ENCODE results near the gene KDELR1. TPM values are rescaled to one million over a fixed set of nuclear protein-coding genes. Genes with fewer than 3 reads are reported as not detected.

Gene KDELR1
- total and polyA plus RNA-seq, 2 of the 13 experiments (the other 11 are each of a cell fraction or from before 2014, with no cell fraction given): 134 to 185 TPM

- TF ChIP-seq, protein P1, sequence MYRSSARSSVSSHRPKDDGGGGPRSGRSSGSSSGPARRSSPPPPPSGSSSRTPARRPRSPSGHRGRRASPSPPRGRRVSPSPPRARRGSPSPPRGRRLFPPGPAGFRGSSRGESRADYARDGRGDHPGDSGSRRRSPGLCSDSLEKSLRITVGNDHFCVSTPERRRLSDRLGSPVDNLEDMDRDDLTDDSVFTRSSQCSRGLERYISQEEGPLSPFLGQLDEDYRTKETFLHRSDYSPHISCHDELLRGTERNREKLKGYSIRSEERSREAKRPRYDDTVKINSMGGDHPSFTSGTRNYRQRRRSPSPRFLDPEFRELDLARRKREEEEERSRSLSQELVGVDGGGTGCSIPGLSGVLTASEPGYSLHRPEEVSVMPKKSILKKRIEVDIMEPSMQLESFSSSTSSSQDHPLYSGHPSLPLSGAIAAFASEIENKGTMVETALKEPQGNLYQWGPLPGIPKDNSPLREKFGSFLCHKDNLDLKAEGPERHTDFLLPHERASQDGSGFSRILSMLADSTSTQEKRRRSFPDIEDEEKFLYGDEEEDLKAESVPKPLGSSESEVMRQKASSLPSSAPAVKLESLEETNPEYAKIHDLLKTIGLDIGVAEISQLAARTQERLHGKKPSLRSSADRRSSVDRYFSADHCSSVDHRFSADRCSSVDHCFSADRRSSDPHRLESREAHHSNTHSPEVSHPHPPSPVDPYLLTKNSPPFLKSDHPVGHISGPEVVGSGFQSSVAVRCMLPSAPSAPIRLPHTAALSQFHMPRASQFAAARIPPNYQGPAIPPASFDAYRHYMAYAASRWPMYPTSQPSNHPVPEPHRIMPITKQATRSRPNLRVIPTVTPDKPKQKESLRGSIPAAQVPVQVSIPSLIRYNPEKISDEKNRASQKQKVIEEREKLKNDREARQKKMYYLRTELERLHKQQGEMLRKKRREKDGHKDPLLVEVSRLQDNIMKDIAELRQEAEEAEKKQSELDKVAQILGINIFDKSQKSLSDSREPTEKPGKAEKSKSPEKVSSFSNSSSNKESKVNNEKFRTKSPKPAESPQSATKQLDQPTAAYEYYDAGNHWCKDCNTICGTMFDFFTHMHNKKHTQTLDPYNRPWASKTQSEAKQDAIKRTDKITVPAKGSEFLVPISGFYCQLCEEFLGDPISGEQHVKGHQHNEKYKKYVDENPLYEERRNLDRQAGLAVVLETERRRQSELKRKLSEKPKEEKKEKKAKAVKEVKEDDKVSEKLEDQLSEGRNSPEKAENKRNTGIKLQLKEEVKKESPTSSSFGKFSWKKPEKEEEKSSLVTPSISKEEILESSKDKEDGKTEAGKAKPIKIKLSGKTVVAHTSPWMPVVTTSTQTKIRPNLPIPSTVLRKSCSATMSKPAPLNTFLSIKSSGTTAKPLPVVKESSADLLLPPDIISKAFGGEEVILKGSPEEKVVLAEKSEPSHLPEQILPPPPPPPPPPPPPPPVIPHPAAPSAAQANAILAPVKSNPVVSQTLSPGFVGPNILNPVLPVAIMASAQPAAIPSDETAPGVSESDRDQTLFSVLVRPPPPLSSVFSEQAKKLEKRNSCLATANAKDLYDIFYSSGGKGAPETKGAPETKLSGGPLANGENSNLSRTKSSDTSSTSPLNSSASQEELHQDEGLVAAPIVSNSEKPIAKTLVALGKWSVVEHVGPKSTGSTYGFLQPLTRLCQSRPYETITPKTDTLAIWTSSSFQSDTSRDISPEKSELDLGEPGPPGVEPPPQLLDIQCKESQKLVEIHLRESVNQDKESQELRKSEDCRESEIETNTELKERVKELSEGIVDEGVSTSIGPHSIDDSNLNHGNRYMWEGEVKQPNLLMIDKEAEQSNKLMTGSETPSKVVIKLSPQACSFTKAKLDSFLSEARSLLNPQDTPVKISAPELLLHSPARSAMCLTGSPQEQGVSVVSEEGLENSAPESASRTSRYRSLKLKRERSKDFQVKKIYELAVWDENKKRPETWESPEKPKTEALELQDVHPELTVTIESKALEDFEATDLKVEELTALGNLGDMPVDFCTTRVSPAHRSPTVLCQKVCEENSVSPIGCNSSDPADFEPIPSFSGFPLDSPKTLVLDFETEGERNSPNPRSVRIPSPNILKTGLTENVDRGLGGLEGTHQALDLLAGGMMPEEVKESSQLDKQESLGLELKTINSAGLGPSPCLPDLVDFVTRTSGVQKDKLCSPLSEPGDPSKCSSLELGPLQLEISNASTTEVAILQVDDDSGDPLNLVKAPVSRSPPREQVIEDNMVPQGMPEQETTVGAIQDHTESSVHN (CRISPR knock-in tag; IDR thresholded peaks at IDR 0.05): 0 out of 2 replicates have a peak, but pooled peaks have one; percentile 21
- TF ChIP-seq ARHGAP35 (CRISPR knock-in tag; IDR thresholded peaks at IDR 0.05; ENCODE audit: borderline replicate concordance) (no peak), ZNF720 (CRISPR knock-in tag; IDR thresholded peaks at IDR 0.05) (0 out of 2 replicates have a peak, but pooled peaks have one; percentile 23), REST (IDR thresholded peaks at IDR 0.05; ENCODE audit: borderline replicate concordance in 1 of 2, low read depth in 1 of 2, low read length in 2 of 2) (no peak), SP5 (CRISPR knock-in tag; IDR thresholded peaks at IDR 0.05; ENCODE audit: borderline replicate concordance, low read depth) (0 out of 2 replicates have a peak, but pooled peaks have one; percentile 5)
Observed at GRCh38 chr19:48363500-48363809, 27.9 kb downstream of the KDELR1 start (continued).

Data from HepG2 (cell line).